Measurements from ENCODE around the gene NSFL1C. TPM values are rescaled to one million over a fixed set of nuclear protein-coding genes. Genes with fewer than 3 reads are reported as not detected.
"Not testable (repeated sequence)": the region's sequence is repeated elsewhere in the genome, so short reads cannot be mapped to it uniquely, and the experiment has no call there.

NSFL1C gene
- total and polyA plus RNA-seq, 3 experiments from 2014 or later = 78.8 to 107 (median 103) TPM

DNA sequence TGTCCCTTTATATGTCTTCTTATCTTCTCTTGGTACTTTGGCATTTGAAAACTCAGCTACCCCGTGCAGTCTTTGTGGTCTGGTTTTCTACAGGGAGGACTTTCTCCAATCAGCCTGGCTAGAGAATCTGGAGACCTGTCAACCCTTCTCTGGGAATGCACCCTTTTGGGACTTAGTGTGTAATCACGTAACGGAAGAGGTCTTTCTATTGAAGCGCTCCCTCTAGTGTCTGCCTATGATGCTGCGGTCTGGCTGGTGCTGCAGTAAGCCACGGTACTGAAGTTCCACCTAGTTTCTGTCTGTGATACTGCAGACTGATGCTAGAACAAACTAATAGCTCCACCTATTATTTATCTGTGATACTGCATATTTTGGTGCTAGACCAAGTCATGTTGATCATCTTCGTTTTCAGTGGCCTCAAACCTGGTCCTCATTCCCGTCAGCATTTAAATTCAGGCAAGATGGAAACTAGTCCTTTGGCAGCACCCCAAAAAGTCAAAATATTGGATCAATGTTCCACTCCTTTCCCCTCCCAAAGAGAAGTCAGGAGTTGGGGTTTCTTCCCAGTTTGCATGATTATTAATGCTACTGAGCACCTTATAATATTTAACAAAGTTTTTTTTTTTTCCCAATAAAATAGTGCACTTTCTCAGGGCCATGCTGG is 37.0 kb upstream of the NSFL1C start:
- POLR2A ChIA-PET = interaction anchor here (0.6 to 0.8 kb wide), 2 partner anchors 30 to 231 kb away, joined by 3 read pairs; no protein-coding TSS in a partner anchor
- Histone ChIP-seq H3K36me3 (ENCODE audit: insufficient read depth, low read length) (no peaks in the 10 kb centered on the region), H3K4me3 (ENCODE audit: low read length) (no peak overlapping the region), H3K4me1 (ENCODE audit: insufficient read depth, low read length) (peaks cover 3% of the 10 kb centered on the region), H3K27me3 (ENCODE audit: insufficient read depth, low read length, poor library complexity, severe bottlenecking) (no peaks in the 10 kb centered on the region), H3K27ac (ENCODE audit: low read depth, low read length) (no peak overlapping the region), H3K9me3 (ENCODE audit: low read length) (no peaks in the 10 kb centered on the region)
- H3K4me3 Mint-ChIP-seq = no peak overlapping the region
- H3K27ac Mint-ChIP-seq = no peak overlapping the region
- peaks cover 2 to 7% (median 5%) of the 10 kb centered on the region in 3 donors for H3K4me1 Mint-ChIP-seq
- CTCF ChIA-PET = interaction anchor here (0.6 to 3.4 kb wide), 19 partner anchors 10 to 273 kb away, joined by 3 to 19 read pairs (median 4); partner anchors contain the start of gene NSFL1C
- peak; percentile 48 to 83 (median 69) for DNase-seq
- H3K27me3 Mint-ChIP-seq = peaks cover 29 to 53% of the 10 kb centered on the region in 2 donors
- peaks cover 0 to 10% (median 4%) of the 10 kb centered on the region in 5 donors for H3K9me3 Mint-ChIP-seq
- H3K36me3 Mint-ChIP-seq = peaks cover 0 to 15% (median 0%) of the 10 kb centered on the region in 3 donors

DNA sequence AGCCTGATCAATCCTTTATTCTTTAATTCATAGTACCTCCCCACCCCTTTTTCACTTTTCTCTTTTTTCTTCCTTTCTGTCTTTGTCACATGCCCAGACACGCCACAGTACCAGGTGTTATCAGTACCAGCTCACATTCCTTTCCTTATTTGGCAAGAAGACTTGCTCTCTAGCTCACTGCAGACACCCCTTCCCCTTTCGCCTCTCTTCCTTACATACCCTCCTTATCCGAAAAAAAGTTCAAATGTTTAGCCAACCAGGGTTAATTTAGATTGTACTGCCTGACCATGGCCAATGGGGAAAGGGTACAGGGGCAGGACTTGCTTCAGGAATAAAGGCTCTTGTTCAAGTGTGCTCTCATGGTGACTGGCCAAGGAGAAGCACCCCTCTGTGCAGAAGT is 33.8 kb upstream of the NSFL1C start:
- POLR2A ChIA-PET = no interaction called here
- Histone ChIP-seq H3K9me3 (ENCODE audit: low read length) (no peaks in the 10 kb centered on the region), H3K27me3 (ENCODE audit: insufficient read depth, low read length, poor library complexity, severe bottlenecking) (no peaks in the 10 kb centered on the region), H3K36me3 (ENCODE audit: insufficient read depth, low read length) (no peaks in the 10 kb centered on the region), H3K4me3 (ENCODE audit: low read length) (no peak overlapping the region), H3K27ac (ENCODE audit: low read depth, low read length) (no peak overlapping the region), H3K4me1 (ENCODE audit: insufficient read depth, low read length) (peaks cover 3% of the 10 kb centered on the region)
- CTCF ChIA-PET = interaction anchor here (1.0 to 1.1 kb wide), 2 partner anchors 9 to 234 kb away, joined by 3 read pairs; no protein-coding TSS in a partner anchor
- Mint-ChIP-seq H3K27me3 (peaks cover 35 to 63% of the 10 kb centered on the region in 2 donors), H3K9me3 (peaks cover 4 to 12% (median 7%) of the 10 kb centered on the region in 5 donors), H3K4me3 (no peak overlapping the region), H3K36me3 (peaks cover 0 to 19% (median 0%) of the 10 kb centered on the region in 3 donors), H3K4me1 (peaks cover 2 to 7% (median 5%) of the 10 kb centered on the region in 3 donors), H3K27ac (no peak overlapping the region)
- no peak for DNase-seq

- ChIA-PET POLR2A (no interaction called here), CTCF (interaction anchor here (1.0 to 1.1 kb wide), 2 partner anchors 9 to 235 kb away, joined by 3 read pairs; no protein-coding TSS in a partner anchor)
- peaks cover 4 to 12% (median 7%) of the 10 kb centered on the region in 5 donors for H3K9me3 Mint-ChIP-seq
- Histone ChIP-seq H3K27me3 (ENCODE audit: insufficient read depth, low read length, poor library complexity, severe bottlenecking) (no peaks in the 10 kb centered on the region), H3K36me3 (ENCODE audit: insufficient read depth, low read length) (no peaks in the 10 kb centered on the region), H3K9me3 (ENCODE audit: low read length) (no peaks in the 10 kb centered on the region), H3K4me1 (ENCODE audit: insufficient read depth, low read length) (peaks cover 3% of the 10 kb centered on the region), H3K4me3 (ENCODE audit: low read length) (no peak overlapping the region), H3K27ac (ENCODE audit: low read depth, low read length) (no peak overlapping the region)
- H3K27ac Mint-ChIP-seq = no peak overlapping the region
- no peak overlapping the region for H3K4me3 Mint-ChIP-seq
- peaks cover 0 to 19% (median 0%) of the 10 kb centered on the region in 3 donors for H3K36me3 Mint-ChIP-seq
- peaks cover 39 to 69% of the 10 kb centered on the region in 2 donors for H3K27me3 Mint-ChIP-seq
- no peak for DNase-seq
- peaks cover 2 to 7% (median 5%) of the 10 kb centered on the region in 3 donors for H3K4me1 Mint-ChIP-seq
Measured at GRCh38 chr20:1499528-1500420, 33.1 kb upstream of the NSFL1C start.

DNA sequence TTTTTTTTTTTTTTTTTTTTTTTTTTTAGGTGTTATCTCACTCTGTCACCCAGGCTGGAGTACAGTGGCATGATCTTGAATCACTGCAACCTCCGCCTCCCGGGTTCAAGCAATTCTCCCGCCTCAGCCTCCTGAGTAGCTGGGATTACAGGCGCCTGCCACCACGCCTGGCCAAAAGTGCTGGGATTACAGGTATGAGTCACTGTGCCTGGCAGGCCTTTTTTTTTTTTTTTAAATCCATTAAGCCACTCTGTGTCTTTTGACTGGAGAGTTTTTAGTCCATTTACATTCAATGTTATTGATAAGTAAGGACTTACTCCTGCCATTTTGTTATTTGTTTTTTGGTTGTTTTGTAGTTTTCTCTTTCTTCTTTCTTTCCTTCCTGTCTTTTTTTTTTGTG is 30.7 kb upstream of the NSFL1C start:
- H3K4me3 ChIP-seq (ENCODE audit: low read length); H3K4me1 Mint-ChIP-seq; H3K36me3 ChIP-seq (ENCODE audit: insufficient read depth, low read length); H3K4me1 ChIP-seq (ENCODE audit: insufficient read depth, low read length); H3K9me3 Mint-ChIP-seq; POLR2A ChIA-PET; H3K4me3 Mint-ChIP-seq; H3K27ac ChIP-seq (ENCODE audit: low read depth, low read length); DNase-seq; H3K9me3 ChIP-seq (ENCODE audit: low read length); H3K27ac Mint-ChIP-seq; H3K27me3 ChIP-seq (ENCODE audit: insufficient read depth, low read length, poor library complexity, severe bottlenecking): not testable (repeated sequence)
- Mint-ChIP-seq H3K27me3 (peaks cover 35 to 73% of the 10 kb centered on the region in 2 donors), H3K36me3 (peaks cover 0 to 12% (median 0%) of the 10 kb centered on the region in 3 donors)
- CTCF ChIA-PET = interaction anchor here (0.7 kb wide), 1 partner anchor 402 kb away, joined by 3 read pairs; no protein-coding TSS in a partner anchor

DNA sequence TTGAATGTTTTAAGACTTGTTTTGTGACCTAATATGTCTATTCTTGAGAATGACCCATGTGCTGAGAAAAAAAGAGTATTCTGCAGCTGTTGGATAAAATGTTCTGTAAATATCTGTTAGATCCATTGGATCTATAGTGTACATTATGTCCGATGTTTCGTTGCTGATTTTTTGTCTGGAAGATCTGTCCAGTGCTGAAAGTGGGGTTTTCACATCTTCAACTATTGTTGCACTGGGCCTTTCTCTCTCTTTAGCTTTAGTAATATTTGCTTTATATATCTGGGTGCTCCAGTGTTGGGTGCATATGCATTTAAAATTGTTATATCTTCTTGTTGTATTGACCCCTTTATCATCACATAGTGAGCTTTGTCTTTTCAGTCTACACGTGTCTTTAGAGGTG is 30.3 kb upstream of the NSFL1C start:
- Histone ChIP-seq H3K9me3 (ENCODE audit: low read length) (no peaks in the 10 kb centered on the region), H3K27me3 (ENCODE audit: insufficient read depth, low read length, poor library complexity, severe bottlenecking) (no peaks in the 10 kb centered on the region), H3K4me1 (ENCODE audit: insufficient read depth, low read length) (no peaks in the 10 kb centered on the region), H3K27ac (ENCODE audit: low read depth, low read length) (no peak overlapping the region), H3K36me3 (ENCODE audit: insufficient read depth, low read length) (no peaks in the 10 kb centered on the region), H3K4me3 (ENCODE audit: low read length) (no peak overlapping the region)
- ChIA-PET POLR2A (no interaction called here), CTCF (interaction anchor here (0.6 to 0.7 kb wide), 2 partner anchors 403 to 756 kb away, joined by 3 to 5 read pairs; no protein-coding TSS in a partner anchor)
- H3K36me3 Mint-ChIP-seq = peaks cover 0 to 9% (median 0%) of the 10 kb centered on the region in 3 donors
- DNase-seq = no peak
- no peak overlapping the region for H3K4me3 Mint-ChIP-seq
- H3K27me3 Mint-ChIP-seq = peaks cover 33 to 70% of the 10 kb centered on the region in 2 donors
- H3K27ac Mint-ChIP-seq = no peak overlapping the region
- no peaks in the 10 kb centered on the region for H3K4me1 Mint-ChIP-seq
- H3K9me3 Mint-ChIP-seq = peaks cover 0 to 5% (median 3%) of the 10 kb centered on the region in 5 donors

- no peaks in the 10 kb centered on the region for H3K36me3 ChIP-seq (ENCODE audit: insufficient read depth, low read length)
- Mint-ChIP-seq H3K27me3 (peaks cover 28 to 66% of the 10 kb centered on the region in 2 donors), H3K9me3 (peaks cover 0 to 5% (median 3%) of the 10 kb centered on the region in 5 donors), H3K4me3 (no peak overlapping the region), H3K36me3 (peaks cover 0 to 4% (median 0%) of the 10 kb centered on the region in 3 donors), H3K27ac (peak overlapping the region in 1 of 8 donors; percentile 47), H3K4me1 (no peaks in the 10 kb centered on the region)
- H3K4me1 ChIP-seq (ENCODE audit: insufficient read depth, low read length) = no peaks in the 10 kb centered on the region
- no peaks in the 10 kb centered on the region for H3K9me3 ChIP-seq (ENCODE audit: low read length)
- no peak overlapping the region for H3K27ac ChIP-seq (ENCODE audit: low read depth, low read length)
- DNase-seq = no peak
- ChIA-PET CTCF (interaction anchor here (1.0 kb wide), 1 partner anchor 9 kb away, joined by 5 read pairs; no protein-coding TSS in a partner anchor), POLR2A (no interaction called here)
- H3K27me3 ChIP-seq (ENCODE audit: insufficient read depth, low read length, poor library complexity, severe bottlenecking) = no peaks in the 10 kb centered on the region
- no peak overlapping the region for H3K4me3 ChIP-seq (ENCODE audit: low read length)
Measured at GRCh38 chr20:1494436-1494835, 27.8 kb upstream of the NSFL1C start.

- Mint-ChIP-seq H3K4me3 (no peak overlapping the region), H3K27ac (no peak overlapping the region), H3K27me3 (peaks cover 26 to 65% of the 10 kb centered on the region in 2 donors), H3K4me1 (no peaks in the 10 kb centered on the region), H3K9me3 (peaks cover 0 to 5% (median 3%) of the 10 kb centered on the region in 5 donors), H3K36me3 (peaks cover 0 to 4% (median 0%) of the 10 kb centered on the region in 3 donors)
- no peaks in the 10 kb centered on the region for H3K4me1 ChIP-seq (ENCODE audit: insufficient read depth, low read length)
- H3K9me3 ChIP-seq (ENCODE audit: low read length) = no peaks in the 10 kb centered on the region
- H3K27me3 ChIP-seq (ENCODE audit: insufficient read depth, low read length, poor library complexity, severe bottlenecking) = no peaks in the 10 kb centered on the region
- ChIA-PET CTCF (interaction anchor here (1.0 kb wide), 1 partner anchor 10 kb away, joined by 5 read pairs; no protein-coding TSS in a partner anchor), POLR2A (no interaction called here)
- H3K36me3 ChIP-seq (ENCODE audit: insufficient read depth, low read length) = no peaks in the 10 kb centered on the region
- H3K27ac ChIP-seq (ENCODE audit: low read depth, low read length) = no peak overlapping the region
- no peak for DNase-seq
- H3K4me3 ChIP-seq (ENCODE audit: low read length) = no peak overlapping the region
Measured at GRCh38 chr20:1493536-1493935, 26.9 kb upstream of the NSFL1C start.

All from CD8-positive, alpha-beta memory T cell (primary cell).